GM21526 (cell line): ENCODE results near the gene SMPD4.
"Not testable (repeated sequence)": the region's sequence is repeated elsewhere in the genome, so short reads cannot be mapped to it uniquely, and the experiment has no call there.

Experiments used
- ATAC-seq: cut with Tn5 transposase; IDR thresholded peaks from one replicate; pipeline ENCODE4 v1.9.1; 2021; ENCODE audit warnings: moderate library complexity; ENCODE audit not compliant: unreplicated experiment, low FRiP score

SMPD4 gene

GRCh38 chr2:130187859-130188792, 6.7 kb upstream of the SMPD4 start:
- ATAC-seq = not testable (repeated sequence)

- ATAC-seq = no peak
Measured at GRCh38 chr2:130187268-130187667, 5.9 kb upstream of the SMPD4 start.

GRCh38 chr2:130186391-130186790, 5.0 kb upstream of the SMPD4 start:
- no peak for ATAC-seq

DNA sequence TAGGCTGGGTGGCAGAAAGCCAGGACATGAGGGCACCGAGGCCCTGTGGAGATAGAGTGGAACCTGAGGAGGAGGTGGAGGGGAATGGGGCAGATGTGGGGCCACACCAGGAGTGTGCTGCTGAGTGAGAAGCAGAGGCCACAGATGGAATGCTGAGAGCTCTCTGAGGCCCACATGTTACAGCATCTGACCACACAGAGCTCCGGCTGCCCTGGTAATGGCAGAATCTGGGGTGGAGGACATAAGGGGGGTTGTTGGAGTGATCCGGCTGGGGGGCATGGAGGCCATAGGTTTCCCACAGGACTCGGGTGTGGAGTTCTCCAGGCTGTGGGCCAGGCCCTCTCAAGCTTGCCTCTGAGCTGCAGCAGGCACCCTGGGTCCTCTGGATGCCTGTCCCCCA, 4.5 kb upstream of the SMPD4 start:
- ATAC-seq = no peak

- ATAC-seq = no peak
Measured at GRCh38 chr2:130185436-130185835, 4.0 kb upstream of the SMPD4 start.

- ATAC-seq = no peak
Measured at GRCh38 chr2:130183512-130184373, 2.3 kb upstream of the SMPD4 start.

DNA sequence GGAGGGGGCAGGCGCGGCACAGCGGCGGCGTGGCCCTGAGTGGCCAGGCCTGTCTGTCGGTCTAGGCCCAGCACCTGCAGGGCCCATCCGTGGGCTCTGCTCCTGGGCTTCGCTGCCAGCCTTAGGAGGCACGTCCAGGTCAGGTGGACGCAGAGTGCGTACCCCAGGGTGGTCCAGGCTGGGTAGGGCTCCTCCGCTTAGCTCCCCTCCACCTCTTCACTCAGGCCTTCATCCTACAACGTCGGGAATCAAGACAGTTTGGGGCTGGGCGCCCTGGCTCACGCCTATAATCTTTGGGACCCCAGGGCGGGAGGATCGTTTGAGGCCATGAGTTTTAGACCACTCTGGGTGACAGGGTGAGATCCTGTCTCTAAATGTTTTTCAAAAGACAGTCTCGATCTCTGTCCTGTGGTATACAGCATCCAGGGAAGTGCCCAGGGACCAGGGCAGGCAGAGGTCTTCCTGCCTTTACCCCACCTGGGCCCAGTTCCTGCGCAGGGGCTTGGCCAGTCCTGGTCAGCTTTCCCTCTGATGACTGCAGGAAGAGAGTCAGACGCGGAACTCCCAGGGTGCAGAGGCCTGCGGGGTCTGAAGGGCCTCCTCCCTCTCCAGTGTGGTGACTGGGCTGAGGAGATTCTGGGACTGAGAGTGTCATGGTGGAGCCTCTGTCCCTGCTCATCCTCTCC, 1.6 kb upstream of the SMPD4 start:
- ATAC-seq = peak; percentile 10

DNA sequence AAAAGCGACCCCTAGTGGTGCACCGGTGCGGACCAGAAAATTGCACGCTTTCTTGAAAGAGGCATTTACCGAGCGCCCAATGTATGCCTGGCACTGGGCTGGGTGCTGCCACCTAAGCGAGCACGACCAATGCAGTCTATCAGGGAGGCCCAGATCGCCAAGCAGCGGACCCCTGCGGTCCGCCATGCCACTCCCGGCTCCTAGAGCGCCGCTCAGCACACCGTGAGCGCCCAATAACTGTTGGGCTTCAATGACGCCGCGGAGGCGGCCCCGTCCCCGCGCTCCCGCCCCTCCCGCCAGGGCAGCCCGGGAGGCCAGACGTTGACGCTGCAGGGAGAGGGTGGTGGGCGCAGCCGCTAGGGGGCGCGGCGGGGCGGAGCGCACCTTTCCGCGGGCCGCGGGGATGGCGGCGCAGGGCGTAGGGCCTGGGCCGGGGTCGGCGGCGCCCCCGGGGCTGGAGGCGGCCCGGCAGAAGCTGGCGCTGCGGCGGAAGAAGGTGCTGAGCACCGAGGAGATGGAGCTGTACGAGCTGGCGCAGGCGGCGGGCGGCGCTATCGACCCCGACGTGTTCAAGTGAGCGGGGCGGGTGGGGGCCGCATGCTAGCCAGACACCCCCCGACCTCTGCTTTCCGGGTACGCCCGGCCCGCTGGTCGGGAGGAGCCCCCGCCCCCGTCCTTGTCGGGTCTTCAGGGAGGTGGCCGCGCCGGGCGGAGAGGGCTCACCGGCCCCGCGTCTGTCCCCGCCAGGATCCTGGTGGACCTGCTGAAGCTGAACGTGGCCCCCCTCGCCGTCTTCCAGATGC, 679 bp upstream of the SMPD4 start, which contains the start of gene MZT2B:
TSS of gene MZT2B (plus strand) at position 383 of the 803 bp plus-strand sequence. CDS start at position 404, 21 bp downstream.
- ATAC-seq = peak; percentile 74

DNA sequence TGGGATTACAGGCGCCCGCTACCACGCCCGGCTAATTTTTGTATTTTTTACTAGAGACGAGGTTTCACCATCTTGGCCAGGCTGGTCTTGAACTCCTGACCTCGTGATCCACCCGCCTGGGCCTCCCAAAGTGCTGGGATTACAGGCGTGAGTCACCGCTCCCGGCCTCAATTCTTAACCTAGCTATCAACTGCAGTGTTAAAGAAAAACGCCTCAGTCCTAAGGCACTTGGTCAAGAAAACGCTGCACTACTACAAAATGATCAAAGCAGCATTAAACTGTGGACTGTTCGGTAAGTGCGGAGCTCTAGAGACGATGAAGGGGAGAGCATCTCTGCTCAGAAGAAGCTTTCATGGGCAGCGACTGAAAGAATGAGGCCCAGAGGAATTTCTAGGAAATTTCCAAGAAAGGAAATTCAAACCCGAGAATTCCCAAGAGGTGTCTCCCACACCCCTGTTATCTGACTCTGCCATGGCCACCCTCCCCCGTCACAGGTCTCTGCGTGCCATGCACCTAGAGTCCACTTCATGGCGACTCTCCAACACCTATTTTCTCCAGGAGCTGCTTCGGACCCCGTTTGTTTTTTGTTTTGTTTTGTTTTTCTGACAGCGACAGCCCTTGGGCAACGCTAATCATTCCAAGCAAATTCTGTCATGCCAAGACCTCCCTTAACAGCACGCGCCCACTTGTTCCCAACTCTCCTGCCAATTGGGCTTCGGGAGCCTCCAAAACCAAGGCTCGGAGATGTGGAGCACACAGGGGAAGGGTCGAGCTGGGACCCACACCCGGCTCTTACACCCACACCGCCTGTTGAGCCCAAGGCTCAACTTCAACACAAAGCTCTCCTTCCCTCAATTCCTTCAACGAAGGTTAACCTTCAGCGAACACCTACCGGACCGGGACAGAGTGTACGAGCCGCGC, 738 bp downstream of the SMPD4 start:
- not testable (repeated sequence) for ATAC-seq

GRCh38 chr2:130174866-130175265, 6.5 kb downstream of the SMPD4 start:
- ATAC-seq = not testable (repeated sequence)

DNA sequence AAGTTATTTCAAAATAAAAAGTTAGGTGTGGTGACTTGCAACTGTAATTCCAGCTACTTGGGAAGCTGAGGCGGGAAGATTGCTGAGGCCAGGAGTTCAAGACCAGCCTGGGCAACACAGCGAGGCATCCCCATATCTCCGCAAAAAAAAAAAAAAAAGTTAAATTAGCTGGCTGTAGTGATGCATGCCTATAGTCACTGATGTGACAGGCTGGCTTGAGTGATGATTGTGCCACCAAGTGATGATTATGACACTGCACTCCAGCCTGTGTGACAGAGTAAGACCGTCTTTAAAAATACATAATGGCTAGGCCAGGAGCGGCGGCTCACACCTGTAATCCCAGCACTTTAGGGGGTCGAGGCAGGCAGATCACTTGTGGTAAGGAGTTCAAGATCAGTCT, 11.5 kb downstream of the SMPD4 start:
- no peak for ATAC-seq

DNA sequence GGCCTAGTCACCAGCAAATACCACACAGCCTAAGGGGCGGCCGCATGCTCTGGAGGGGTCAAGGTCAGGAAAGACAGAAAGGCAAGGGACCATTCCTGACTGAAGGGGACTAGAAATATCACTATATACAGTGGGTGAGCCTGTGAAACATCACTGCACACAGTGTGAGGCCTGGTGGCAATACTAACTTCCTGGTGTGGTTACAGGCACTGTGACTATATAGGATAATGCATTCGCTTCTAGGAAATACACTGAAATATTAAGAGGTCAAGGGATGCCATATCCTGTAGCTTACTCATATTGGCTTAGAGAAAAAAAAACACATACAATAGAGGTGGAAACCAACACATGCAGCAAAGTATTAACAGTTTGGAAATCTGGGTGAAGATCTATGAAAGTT, 12.2 kb downstream of the SMPD4 start:
- not testable (repeated sequence) for ATAC-seq

DNA sequence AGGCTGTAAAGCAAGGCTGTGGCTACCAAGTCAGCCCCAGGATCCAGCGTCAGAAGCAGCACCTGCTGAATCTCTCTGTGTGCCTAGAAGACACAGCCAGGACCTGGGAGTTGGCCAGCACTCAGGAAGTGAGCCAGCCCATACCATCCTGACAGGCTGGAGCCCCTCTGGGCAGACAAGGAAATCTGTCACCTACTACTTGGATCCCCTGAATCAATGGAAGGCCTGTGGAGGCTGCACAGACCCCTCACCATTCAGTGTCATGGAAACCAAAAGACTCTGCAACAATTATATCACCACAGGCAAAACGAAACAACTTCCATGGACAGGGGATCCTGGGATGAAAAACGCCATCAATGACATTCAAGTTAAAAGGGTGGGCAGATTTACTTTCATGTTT, 14.8 kb downstream of the SMPD4 start:
- not testable (repeated sequence) for ATAC-seq

- ATAC-seq = no peak
Measured at GRCh38 chr2:130165293-130166016, 15.9 kb downstream of the SMPD4 start.

DNA sequence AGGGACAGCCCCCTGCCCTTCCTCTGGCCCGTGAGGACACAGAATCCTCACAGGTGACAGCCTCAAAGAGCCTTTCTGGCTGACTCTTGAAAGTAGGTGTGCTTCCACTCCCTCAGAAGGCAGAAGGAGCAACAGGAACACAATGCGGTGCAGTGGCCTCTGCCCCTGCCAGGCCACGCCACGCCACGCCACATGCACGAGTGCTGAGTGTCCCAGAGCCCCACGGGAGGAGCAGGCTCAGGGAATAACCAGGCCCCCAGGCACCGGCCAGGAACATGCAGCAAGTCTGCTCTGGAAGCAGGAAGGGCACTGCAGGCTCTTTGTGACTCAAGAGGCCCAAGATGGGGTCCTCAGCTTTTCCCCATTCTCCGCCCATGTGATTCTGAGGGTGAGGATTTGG, 18.4 kb downstream of the SMPD4 start:
- no peak for ATAC-seq

DNA sequence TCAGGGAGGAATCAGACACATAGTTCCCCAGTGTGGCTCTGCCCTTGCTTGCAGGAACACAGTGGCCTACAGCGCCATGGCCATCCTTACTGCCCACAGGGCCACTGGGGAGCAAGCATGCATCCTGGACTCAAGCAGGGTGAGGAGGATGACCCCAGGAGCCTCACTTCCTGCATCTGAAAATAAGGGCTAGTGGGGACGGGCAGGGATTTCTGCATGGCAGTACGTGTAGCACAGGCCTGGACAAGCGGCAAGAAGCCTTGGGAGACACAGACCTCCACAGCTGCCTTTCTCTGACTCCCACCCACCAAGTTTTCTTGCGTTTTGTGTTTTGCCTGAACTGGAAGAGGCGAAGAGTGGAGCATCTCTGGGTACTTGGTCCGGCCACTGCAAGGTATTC, 18.9 kb downstream of the SMPD4 start:
- not testable (repeated sequence) for ATAC-seq

DNA sequence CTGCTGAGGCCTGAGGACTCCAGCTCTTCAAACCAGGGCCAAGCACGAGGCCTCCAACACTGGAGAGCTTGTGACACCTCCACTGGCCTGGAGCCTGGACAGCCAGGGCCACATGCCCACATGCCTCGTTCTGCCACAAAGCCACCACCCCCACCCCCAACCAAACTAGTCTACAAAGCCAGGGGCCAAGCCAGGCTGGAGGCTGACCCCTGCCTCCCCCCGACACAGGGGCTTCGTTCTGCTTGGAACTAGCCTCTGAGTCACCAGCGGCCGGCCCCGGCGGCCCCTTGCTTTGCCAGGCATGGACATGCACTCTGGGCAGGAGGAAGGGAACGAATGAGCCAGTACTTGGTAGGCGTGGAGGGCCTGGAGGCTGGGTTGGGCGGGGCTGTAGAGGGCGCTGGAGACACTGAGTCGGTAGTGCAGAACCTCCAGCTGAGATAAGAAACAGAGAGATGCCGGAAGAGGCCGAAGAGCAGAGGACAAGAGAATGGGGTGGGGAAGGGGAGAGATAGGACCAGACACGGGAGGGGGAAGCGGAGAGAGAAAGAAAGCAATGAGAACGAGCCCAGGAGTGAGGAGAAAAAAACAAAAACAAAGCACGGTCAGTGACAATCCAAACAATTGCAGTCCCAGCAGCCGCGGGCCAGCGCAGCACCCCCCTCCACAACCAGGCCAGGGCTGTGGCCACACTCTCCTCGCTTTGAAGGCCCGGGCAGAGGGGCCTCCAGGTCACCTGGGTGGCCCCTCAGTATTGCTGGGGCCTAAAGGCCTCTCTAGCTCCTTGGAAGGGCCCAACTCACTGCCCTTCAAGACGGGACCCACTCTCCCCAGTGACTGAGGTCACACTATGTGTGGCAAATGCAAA, 20.3 kb downstream of the SMPD4 start:
- not testable (repeated sequence) for ATAC-seq
